A549 (cell line): Measurements from ENCODE around the gene ZBTB4. TPM values are rescaled to one million over a fixed set of nuclear protein-coding genes. Genes with fewer than 3 reads are reported as not detected.

Experiments
- ATAC-seq, 2 experiments: fragments of 200-7000 bp in 1 of 2; fragments of >200 bp in 1 of 2; cut with Nextera tagmentation in 1 of 2; cut with Tn5 transposase in 1 of 2; 3 replicates each; pipeline versions ENCODE4 v1.8.0 to v1.9.1; 2018 to 2020; ENCODE audit warnings: mild to moderate bottlenecking in 1 of 2, moderate library complexity in 1 of 2
- CTCF ChIA-PET: fragments of 300-600 bp; sonication (Branson Sonifier 250); formaldehyde crosslinking; extraction: SDS; loops from one replicate; lab custom pipeline; 2021; ENCODE audit warnings: antibody characterized with exemption, inconsistent platforms; lab: Yijun Ruan, JAX
- POLR2A ChIA-PET: fragments of 350-600 bp; formaldehyde crosslinking; extraction: SDS; loops from one replicate; lab custom pipeline; 2021; ENCODE audit warnings: antibody characterized with exemption, inconsistent platforms; lab: Yijun Ruan, JAX
- DNase-seq, 2 experiments: peaks; one replicate each; pipeline versions ENCODE4 v3.0.0 to v3.0.0-alpha.2; 2011 to 2016; ENCODE audit warnings: low read depth in 1 of 2, low spot score in 1 of 2
- FAIRE-seq: peaks from 2 replicates; lab custom pipeline; 2011; peaks lifted over from hg19 to GRCh38; lab: Jason Lieb, UNC
- H3K27ac ChIP-seq, 2 experiments: fragments of >200 bp; sonication (Bioruptor Twin); formaldehyde crosslinking; 3 replicates each; pipeline ENCODE4 v1.5.1; 2016 to 2017
- H3K4me1 ChIP-seq: fragments of >200 bp; sonication (Bioruptor Twin); formaldehyde crosslinking; 3 replicates; pipeline ENCODE4 v1.6.1; 2016
- H3K4me2 ChIP-seq: fragments of >200 bp; sonication (Bioruptor Twin); formaldehyde crosslinking; 3 replicates; pipeline ENCODE4 v1.6.1; 2016
- H3K4me3 ChIP-seq: fragments of >200 bp; sonication (Bioruptor Twin); formaldehyde crosslinking; 3 replicates; pipeline ENCODE4 v1.5.1; 2016
- H3K9me3 ChIP-seq: fragments of >200 bp; sonication (Bioruptor Twin); formaldehyde crosslinking; 3 replicates; pipeline ENCODE4 v1.6.1; 2016
- CBX2 ChIP-seq: fragments of 200-600 bp; sonication (generic); IDR thresholded peaks from 2 replicates; pipeline ENCODE4 v1.6.1; 2016; ENCODE audit warnings: low read depth, mild to moderate bottlenecking, borderline replicate concordance
- FOSL2 ChIP-seq, 2 experiments: fragments of 450-650 bp in 1 of 2; fragments of >200 bp in 1 of 2; sonication (Bioruptor Twin) in 1 of 2; formaldehyde crosslinking; IDR thresholded peaks; 2 replicates each; pipeline versions ENCODE4 v1.5.0 to v1.6.1; 2016 to 2020; ENCODE audit warnings: mild to moderate bottlenecking in 1 of 2, moderate library complexity in 1 of 2
- FOXS1 ChIP-seq: fragments of 250-450 bp; sonication (Bioruptor Pico); IDR thresholded peaks from 2 replicates; pipeline ENCODE4 v1.5.0; 2020; ENCODE audit warnings: mild to moderate bottlenecking, moderate library complexity
- HOXA7 ChIP-seq: fragments of 250-450 bp; sonication (Bioruptor Pico); IDR thresholded peaks from 2 replicates; pipeline ENCODE4 v1.5.0; 2020; ENCODE audit warnings: mild to moderate bottlenecking, moderate library complexity
- NR3C1 ChIP-seq: fragments of >200 bp; sonication (Bioruptor Twin); formaldehyde crosslinking; IDR thresholded peaks from 3 replicates; pipeline ENCODE4 v1.6.1; 2017
- POLR2A ChIP-seq: IDR thresholded peaks from 2 replicates; pipeline ENCODE4 v1.6.1; 2012; ENCODE audit warnings: mild to moderate bottlenecking, low read length
- SMC3 ChIP-seq: fragments of >200 bp; sonication (Bioruptor Twin); formaldehyde crosslinking; IDR thresholded peaks from 3 replicates; pipeline ENCODE4 v1.6.1; 2018; ENCODE audit warnings: inconsistent platforms
- ZC3H11A ChIP-seq: fragments of 450-650 bp; IDR thresholded peaks from 2 replicates; pipeline ENCODE4 v1.6.1; 2014; ENCODE audit warnings: antibody characterized with exemption, mild to moderate bottlenecking
- WGBS: methylation state at CpG from one replicate; pipeline ENCODE4 v1.1.6; 2017; ENCODE audit errors: missing lambda C conversion rate; 5-methylcytosine and 5-hydroxymethylcytosine counted together
- polyA plus RNA-seq, 4 experiments: library from polyadenylated mRNA; depleted of rRNA in 3 of 4; stranded (reverse); fragments of >200 nt; fragmentation: RNase III in 1 of 4; extraction: RNeasy Plus Mini Kit Qiagen cat#74134 plus additional on column Dnase treatment in 1 of 4; gene quantifications; 2 replicates in 3 of 4; 3 replicates in 1 of 4; pipeline ENCODE4 v1.2.3, GENCODE V29; 2011 to 2017
- TF ChIP-seq, protein P1 (sequence below): fragments of 200-600 bp; sonication (generic); IDR thresholded peaks from 2 replicates; pipeline ENCODE4 v1.6.1; 2016; ENCODE audit warnings: antibody characterized with exemption, mild to moderate bottlenecking, moderate library complexity
- TF ChIP-seq, protein P2 (sequence below): fragments of >200 bp; sonication (Bioruptor Twin); formaldehyde crosslinking; IDR thresholded peaks from 3 replicates; pipeline ENCODE4 v1.5.1; 2016
- TF ChIP-seq, protein P3 (sequence below): fragments of >200 bp; sonication (Bioruptor Twin); formaldehyde crosslinking; IDR thresholded peaks from 3 replicates; pipeline ENCODE4 v1.6.1; 2016
- TF ChIP-seq, protein P4 (sequence below): fragments of 250-450 bp; sonication (Bioruptor Pico); IDR thresholded peaks from 2 replicates; pipeline ENCODE4 v1.5.0; 2020; ENCODE audit warnings: low read depth, mild to moderate bottlenecking, moderate library complexity
- TF ChIP-seq, protein P5 (sequence below): fragments of >200 bp; sonication (Bioruptor Twin); formaldehyde crosslinking; IDR thresholded peaks from 2 replicates; pipeline ENCODE4 v1.6.1; 2016

Gene ZBTB4
- polyA plus RNA-seq, 2 of the 4 experiments (the other 2 are of a cell fraction) = 14.4 to 28.2 TPM

DNA sequence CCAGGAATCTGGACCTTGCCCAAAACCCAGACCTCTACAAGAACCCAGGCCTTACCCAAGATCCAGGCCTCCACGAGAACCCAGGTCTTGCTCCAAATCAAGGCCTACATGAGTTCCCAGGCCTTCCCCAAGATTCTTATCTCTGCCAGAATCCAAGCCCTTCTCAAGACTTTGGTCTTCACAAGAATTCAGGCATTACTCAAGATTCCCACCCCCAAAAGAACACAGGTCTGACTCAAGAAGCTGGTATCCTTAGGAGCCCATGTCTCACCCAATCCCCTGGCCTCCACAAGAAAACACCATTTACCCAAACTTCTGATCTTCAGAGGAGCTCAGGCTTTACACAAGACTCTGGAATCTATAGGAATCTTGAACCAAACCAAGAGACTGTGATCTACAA, 48.2 kb downstream of the ZBTB4 start (continued):
- TF ChIP-seq, protein P1, sequence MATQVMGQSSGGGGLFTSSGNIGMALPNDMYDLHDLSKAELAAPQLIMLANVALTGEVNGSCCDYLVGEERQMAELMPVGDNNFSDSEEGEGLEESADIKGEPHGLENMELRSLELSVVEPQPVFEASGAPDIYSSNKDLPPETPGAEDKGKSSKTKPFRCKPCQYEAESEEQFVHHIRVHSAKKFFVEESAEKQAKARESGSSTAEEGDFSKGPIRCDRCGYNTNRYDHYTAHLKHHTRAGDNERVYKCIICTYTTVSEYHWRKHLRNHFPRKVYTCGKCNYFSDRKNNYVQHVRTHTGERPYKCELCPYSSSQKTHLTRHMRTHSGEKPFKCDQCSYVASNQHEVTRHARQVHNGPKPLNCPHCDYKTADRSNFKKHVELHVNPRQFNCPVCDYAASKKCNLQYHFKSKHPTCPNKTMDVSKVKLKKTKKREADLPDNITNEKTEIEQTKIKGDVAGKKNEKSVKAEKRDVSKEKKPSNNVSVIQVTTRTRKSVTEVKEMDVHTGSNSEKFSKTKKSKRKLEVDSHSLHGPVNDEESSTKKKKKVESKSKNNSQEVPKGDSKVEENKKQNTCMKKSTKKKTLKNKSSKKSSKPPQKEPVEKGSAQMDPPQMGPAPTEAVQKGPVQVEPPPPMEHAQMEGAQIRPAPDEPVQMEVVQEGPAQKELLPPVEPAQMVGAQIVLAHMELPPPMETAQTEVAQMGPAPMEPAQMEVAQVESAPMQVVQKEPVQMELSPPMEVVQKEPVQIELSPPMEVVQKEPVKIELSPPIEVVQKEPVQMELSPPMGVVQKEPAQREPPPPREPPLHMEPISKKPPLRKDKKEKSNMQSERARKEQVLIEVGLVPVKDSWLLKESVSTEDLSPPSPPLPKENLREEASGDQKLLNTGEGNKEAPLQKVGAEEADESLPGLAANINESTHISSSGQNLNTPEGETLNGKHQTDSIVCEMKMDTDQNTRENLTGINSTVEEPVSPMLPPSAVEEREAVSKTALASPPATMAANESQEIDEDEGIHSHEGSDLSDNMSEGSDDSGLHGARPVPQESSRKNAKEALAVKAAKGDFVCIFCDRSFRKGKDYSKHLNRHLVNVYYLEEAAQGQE = no peak
- TF ChIP-seq CBX2 = no peak
- TF ChIP-seq HOXA7 (CRISPR knock-in tag) = no peak
- TF ChIP-seq FOSL2 (IDR thresholded peaks at IDR 0.05) = no peak
- TF ChIP-seq FOSL2 (CRISPR knock-in tag; IDR thresholded peaks at IDR 0.05) = no peak
- no peak for TF ChIP-seq ZC3H11A

DNA sequence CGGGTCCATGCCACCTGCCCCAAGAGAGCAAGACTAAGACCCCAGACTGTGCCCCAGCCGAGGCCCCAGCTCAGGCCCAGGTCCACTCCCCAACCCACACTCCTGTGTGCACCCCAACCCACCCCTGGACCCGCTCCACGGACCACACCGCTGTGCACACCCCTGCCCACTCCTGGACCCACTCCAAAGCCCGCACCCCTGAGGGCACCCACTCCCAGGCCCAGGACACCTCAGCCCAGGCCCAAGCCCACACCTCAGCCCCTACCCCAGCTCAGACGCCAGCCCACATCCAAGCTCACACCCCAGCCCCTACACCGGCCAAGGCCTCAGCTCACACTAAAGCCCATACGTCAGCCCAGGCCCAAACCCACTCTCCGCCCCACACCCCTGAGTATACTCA, 49.7 kb downstream of the ZBTB4 start:
- H3K4me1 ChIP-seq = no peaks in the 10 kb centered on the region
- ATAC-seq (no peak), FAIRE-seq (no peak), DNase-seq (no peak)
- no peaks in the 10 kb centered on the region for H3K9me3 ChIP-seq
- POLR2A ChIA-PET = interaction anchor here (1.0 kb wide), 1 partner anchor 9 kb away, joined by 3 read pairs; no protein-coding TSS in a partner anchor
- WGBS = 79% methylated on average over 7 of the region's 10 CpGs
- no peak overlapping the region for H3K27ac ChIP-seq
- CTCF ChIA-PET = interaction anchor here (1.0 to 17.0 kb wide), 3 partner anchors 10 to 75 kb away, joined by 3 to 232 read pairs (median 18); partner anchors contain the start of genes KCTD11, SPEM1 and TMEM95
- H3K4me3 ChIP-seq = no peak overlapping the region
- TF ChIP-seq, protein P2, sequence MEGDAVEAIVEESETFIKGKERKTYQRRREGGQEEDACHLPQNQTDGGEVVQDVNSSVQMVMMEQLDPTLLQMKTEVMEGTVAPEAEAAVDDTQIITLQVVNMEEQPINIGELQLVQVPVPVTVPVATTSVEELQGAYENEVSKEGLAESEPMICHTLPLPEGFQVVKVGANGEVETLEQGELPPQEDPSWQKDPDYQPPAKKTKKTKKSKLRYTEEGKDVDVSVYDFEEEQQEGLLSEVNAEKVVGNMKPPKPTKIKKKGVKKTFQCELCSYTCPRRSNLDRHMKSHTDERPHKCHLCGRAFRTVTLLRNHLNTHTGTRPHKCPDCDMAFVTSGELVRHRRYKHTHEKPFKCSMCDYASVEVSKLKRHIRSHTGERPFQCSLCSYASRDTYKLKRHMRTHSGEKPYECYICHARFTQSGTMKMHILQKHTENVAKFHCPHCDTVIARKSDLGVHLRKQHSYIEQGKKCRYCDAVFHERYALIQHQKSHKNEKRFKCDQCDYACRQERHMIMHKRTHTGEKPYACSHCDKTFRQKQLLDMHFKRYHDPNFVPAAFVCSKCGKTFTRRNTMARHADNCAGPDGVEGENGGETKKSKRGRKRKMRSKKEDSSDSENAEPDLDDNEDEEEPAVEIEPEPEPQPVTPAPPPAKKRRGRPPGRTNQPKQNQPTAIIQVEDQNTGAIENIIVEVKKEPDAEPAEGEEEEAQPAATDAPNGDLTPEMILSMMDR = no peak
- TF ChIP-seq NR3C1 = no peak
- TF ChIP-seq, protein P1 = no peak
- TF ChIP-seq POLR2A = no peak
- TF ChIP-seq, protein P3, sequence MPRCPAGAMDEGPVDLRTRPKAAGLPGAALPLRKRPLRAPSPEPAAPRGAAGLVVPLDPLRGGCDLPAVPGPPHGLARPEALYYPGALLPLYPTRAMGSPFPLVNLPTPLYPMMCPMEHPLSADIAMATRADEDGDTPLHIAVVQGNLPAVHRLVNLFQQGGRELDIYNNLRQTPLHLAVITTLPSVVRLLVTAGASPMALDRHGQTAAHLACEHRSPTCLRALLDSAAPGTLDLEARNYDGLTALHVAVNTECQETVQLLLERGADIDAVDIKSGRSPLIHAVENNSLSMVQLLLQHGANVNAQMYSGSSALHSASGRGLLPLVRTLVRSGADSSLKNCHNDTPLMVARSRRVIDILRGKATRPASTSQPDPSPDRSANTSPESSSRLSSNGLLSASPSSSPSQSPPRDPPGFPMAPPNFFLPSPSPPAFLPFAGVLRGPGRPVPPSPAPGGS = no peak
- TF ChIP-seq, protein P4, sequence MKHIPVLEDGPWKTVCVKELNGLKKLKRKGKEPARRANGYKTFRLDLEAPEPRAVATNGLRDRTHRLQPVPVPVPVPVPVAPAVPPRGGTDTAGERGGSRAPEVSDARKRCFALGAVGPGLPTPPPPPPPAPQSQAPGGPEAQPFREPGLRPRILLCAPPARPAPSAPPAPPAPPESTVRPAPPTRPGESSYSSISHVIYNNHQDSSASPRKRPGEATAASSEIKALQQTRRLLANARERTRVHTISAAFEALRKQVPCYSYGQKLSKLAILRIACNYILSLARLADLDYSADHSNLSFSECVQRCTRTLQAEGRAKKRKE = no peak
- no peak for TF ChIP-seq SMC3
- TF ChIP-seq, protein P5, sequence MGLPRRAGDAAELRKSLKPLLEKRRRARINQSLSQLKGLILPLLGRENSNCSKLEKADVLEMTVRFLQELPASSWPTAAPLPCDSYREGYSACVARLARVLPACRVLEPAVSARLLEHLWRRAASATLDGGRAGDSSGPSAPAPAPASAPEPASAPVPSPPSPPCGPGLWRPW = no peak
- no peak for TF ChIP-seq FOXS1 (CRISPR knock-in tag)
- TF ChIP-seq, all 56 proteins: peak for 0
- H3K4me2 ChIP-seq = no peak overlapping the region
